Activated gamma-delta T cell treated with anti-CD3 and anti-CD28 coated beads, Interleukin-2, amount 50 U/mL, for 16 hours (primary cell): ENCODE measurements around the gene SLC7A6.

Source experiments
- DNase-seq: peaks from one replicate; pipeline ENCODE4 v3.0.0-alpha.2; 2020; ENCODE audit warnings: low read depth

The SLC7A6 gene

GRCh38 chr16:68306633-68307032 lies 42.3 kb downstream of the SLC7A6 start:
- DNase-seq: no peak

GRCh38 chr16:68309799-68310198 lies 45.5 kb downstream of the SLC7A6 start:
- DNase-seq: no peak

GRCh38 chr16:68310437-68310773 lies 46.1 kb downstream of the SLC7A6 start:
- no peak for DNase-seq

GRCh38 chr16:68310774-68311511 lies 46.6 kb downstream of the SLC7A6 start, which contains the start of the genes PRMT7 and SLC7A6OS:
Gene PRMT7, plus strand, starts transcription at chr16:68311019. Its CDS starts 4,961 bp downstream, at chr16:68315980.
Gene SLC7A6OS, minus strand, starts transcription at chr16:68310946. Its CDS starts 20 bp downstream, at chr16:68310926.
- DNase-seq: peak; percentile 86

GRCh38 chr16:68313116-68313515 lies 48.8 kb downstream of the SLC7A6 start:
- no peak for DNase-seq

- peak; percentile 26 for DNase-seq
Observed at GRCh38 chr16:68319185-68319908, 55.0 kb downstream of the SLC7A6 start.

- no peak for DNase-seq
Observed at GRCh38 chr16:68324336-68324735, 60.0 kb downstream of the SLC7A6 start.

- no peak for DNase-seq
Observed at GRCh38 chr16:68324780-68325357, 60.5 kb downstream of the SLC7A6 start.

DNA sequence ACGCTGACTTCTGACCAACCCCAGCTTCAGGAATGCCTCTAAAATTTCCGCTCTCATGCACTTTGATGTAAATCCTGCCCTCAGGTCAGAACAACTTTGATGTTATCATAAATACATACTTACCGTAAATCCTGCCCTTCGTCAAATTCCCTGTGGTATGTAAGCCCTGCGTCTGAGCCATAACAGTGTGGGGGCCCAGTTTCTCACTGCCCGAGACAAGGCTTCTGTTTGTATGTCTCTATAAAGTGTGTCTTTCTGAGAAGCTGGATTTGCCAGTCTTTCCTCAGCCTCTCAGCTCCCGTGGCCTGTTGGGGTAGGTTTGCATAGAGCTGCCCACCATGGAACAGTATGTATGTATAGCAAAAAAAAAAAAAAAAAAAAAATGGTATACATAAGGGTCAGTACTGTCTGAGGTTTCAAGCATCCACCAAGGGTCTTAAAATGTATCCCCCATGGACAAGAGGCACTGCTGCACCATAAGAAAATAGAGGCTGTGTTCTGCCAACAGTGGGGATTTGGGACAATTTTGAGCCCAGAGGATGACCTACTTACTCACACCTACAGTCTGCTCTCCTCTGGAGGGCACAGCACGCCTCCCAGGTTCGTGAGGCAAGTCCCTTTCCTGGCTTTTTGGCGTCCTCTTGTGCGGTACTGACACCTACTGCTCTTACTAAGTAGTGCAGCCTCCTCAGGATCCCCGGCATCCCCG lies 64.0 kb downstream of the SLC7A6 start:
- DNase-seq: peak; percentile 70

DNA sequence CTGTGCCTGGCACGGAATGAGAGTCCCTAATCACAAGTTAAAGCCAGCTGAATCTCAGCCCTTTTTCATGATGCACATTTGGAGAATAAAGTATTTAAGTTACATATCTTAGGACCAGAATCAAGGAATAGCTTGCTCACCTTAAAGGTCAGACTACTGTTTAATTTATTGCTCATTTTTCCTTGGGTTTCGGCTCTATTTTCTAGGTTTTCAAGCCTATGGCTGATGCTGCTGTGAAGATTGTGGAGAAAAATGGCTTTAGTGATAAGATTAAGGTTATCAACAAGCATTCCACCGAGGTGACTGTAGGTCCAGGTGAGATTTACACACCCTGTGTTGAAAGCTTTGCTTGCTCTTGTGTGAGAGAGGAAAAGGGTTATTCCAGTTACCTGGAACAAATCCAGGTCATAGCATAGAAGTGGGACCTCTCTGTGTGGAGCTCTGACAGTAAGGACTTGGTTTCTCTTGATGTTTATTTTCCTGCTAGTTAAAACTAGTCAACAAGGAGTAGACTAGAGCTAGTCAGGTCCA lies 64.6 kb downstream of the SLC7A6 start:
- DNase-seq: no peak

DNA sequence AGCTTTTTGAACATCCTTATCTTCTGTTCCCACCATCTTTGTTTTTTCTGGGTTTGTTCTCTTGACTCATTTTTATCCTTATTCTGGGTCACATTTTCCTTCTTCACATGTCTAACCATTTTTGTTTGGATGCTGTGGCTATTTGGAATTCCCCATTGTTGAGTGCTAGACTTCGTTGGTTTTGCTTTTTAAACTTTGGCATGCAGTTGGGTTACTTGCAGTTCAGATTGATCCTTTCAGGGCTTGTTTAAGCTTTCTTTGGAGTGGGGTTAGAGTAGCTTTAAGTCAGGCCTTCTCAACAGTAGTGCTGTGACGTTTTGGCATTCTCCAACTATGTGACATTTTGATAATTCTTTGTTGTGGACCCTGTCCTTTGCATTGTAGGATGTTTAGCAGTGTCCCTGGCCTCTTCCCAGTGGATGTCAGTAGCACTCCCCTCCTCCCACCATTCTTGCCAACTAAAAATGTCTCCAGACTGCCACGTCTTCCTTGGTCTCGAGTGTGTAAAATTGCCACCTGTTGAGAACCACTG lies 67.6 kb downstream of the SLC7A6 start:
- DNase-seq: no peak

GRCh38 chr16:68332411-68333121 lies 68.2 kb downstream of the SLC7A6 start:
- DNase-seq: no peak

DNA sequence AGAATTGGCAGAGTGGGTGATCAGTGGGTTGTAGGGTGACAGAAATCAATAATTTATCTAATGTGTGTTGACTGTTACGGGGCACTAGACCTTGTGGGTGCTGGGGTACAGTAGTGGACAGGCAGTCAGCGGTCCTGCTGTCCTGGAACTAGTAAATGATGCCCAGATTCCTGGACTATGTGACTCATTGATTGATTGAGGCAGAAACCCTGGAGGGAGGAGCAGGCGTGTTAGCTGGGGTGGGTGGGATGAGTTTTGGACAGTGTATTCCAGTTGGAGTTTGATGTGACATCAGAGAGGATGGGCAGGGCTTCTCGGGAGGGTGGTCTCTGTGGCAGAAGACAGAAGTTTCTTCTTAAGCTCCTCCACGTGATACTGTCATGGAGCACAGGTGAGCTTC lies 70.8 kb downstream of the SLC7A6 start:
- no peak for DNase-seq

- DNase-seq: no peak
Observed at GRCh38 chr16:68338326-68339119, 74.2 kb downstream of the SLC7A6 start.

DNA sequence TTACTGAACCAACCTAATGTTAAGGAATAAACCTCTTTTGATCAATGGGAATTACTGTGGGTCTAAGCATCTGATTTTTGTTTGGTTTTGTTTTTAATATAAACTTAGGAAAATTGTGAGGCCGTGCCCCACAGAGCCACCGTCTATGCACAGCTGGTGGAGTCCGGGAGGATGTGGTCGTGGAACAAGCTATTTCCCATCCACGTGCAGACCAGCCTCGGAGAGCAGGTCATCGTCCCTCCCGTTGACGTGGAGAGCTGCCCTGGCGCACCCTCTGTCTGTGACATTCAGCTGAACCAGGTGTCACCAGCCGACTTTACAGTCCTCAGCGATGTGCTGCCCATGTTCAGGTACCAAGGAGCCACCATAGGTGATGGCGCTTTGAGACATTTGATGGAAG lies 74.9 kb downstream of the SLC7A6 start:
- DNase-seq: no peak

- DNase-seq: no peak
Observed at GRCh38 chr16:68342620-68343019, 78.3 kb downstream of the SLC7A6 start.

DNA sequence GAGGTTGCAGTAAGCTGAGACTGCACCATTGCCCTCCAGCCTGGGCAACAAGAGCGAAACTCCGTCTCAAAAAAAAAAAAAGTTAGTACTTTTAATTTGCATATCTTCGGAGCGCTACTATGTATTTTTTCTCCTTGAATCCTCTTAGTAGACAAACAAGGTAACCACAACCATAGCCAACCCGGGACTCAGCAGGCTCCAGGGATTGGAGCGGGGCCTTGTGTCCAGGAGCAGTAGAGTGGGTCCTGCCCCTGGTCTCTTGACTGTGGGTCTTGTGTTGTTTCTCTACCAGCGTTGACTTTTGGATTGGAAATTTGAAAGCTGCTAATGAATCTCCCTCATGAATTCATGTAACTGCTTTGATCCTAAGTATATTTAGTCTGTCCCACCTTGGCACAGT lies 78.8 kb downstream of the SLC7A6 start:
- no peak for DNase-seq

GRCh38 chr16:68344252-68344651 lies 79.9 kb downstream of the SLC7A6 start:
- no peak for DNase-seq

GRCh38 chr16:68345351-68345810 lies 81.1 kb downstream of the SLC7A6 start:
- no peak for DNase-seq

DNA sequence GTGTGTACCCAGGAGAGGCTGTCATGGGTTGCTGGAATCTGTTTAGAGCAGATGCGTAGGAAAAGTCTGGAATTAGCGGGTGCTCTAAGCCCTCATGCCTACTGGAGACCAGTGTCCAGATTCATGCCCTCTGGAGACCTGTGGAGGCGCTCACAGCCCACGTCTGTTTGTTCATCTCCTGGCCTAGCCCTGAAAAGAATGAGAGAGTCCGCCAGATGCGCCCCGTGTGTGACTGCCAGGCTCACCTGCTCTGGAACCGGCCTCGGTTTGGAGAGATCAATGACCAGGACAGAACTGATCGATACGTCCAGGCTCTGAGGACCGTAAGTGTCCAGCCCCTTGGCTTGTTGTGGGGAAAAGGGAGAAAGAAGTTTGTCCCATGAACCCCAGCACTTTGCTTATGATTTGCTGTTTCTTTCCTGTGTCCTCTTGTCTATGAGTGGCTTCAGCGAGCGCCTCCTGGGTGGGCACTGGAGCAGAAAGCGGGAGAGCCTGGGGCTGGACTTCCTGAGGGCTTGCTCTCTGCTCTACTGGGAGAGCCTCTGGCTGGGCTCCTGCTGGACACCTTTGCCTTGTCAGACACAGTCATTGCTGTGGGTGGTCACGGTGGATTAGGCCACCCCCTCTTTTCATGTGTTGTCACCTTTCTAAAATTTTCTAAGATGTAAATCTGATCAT lies 81.8 kb downstream of the SLC7A6 start:
- DNase-seq: no peak
